H1 (cell line): ENCODE data around the gene PGRMC1.

ENCODE experiments used
- CBX8 ChIP-seq: fragments of 300-800, 300-1000 bp; sonication (generic); IDR thresholded peaks from 2 replicates; pipeline ENCODE4 v1.7.1; 2016; ENCODE audit warnings: low read depth, low read length, borderline replicate concordance
- EP300 ChIP-seq, 2 experiments: IDR thresholded peaks; 1 replicate in 1 of 2; 2 replicates in 1 of 2; pipeline ENCODE4 v1.6.1; 2011 to 2012; ENCODE audit warnings: low read depth in 2 of 2, low read length in 2 of 2, mild to moderate bottlenecking in 2 of 2, borderline replicate concordance in 1 of 2, inconsistent platforms in 1 of 2, moderate library complexity in 1 of 2
- EZH2 ChIP-seq: fragments of 200-600 bp; sonication (generic); IDR thresholded peaks from 2 replicates; pipeline ENCODE4 v1.7.1; 2012; ENCODE audit warnings: low read depth, mild to moderate bottlenecking, moderate library complexity, low read length, inconsistent platforms; ENCODE audit not compliant: severe bottlenecking
- JUN ChIP-seq: IDR thresholded peaks from 2 replicates; pipeline ENCODE4 v1.6.1; 2011; ENCODE audit warnings: low read depth, mild to moderate bottlenecking, improper control_type of control experiment, low read length
- JUND ChIP-seq: IDR thresholded peaks from 2 replicates; pipeline ENCODE4 v1.6.1; 2011; ENCODE audit warnings: mild to moderate bottlenecking, improper control_type of control experiment, low read length
- POLR2A ChIP-seq, 2 experiments: IDR thresholded peaks; 1 replicate in 1 of 2; 2 replicates in 1 of 2; pipeline ENCODE4 v1.6.1; 2011; ENCODE audit warnings: low read depth in 2 of 2, low read length in 2 of 2, mild to moderate bottlenecking in 2 of 2; ENCODE audit errors: control extremely low read depth in 1 of 2
- RAD21 ChIP-seq, 2 experiments: IDR thresholded peaks in 1 of 2; conservative IDR thresholded peaks in 1 of 2; 2 replicates each; pipeline ENCODE4 v1.6.1; 2011; ENCODE audit warnings: low read depth in 2 of 2, low read length in 2 of 2, improper control_type of control experiment in 1 of 2, inconsistent platforms in 1 of 2, mild to moderate bottlenecking in 1 of 2, moderate library complexity in 1 of 2
- TAF1 ChIP-seq: IDR thresholded peaks from 2 replicates; pipeline ENCODE4 v1.6.1; 2011; ENCODE audit warnings: mild to moderate bottlenecking, low read depth, low read length
- YY1 ChIP-seq: IDR thresholded peaks from 2 replicates; pipeline ENCODE4 v1.6.1; 2011; ENCODE audit warnings: low read depth, mild to moderate bottlenecking, low read length
- TF ChIP-seq, protein P1 (sequence below), 3 experiments: IDR thresholded peaks; 1 replicate in 2 of 3; 2 replicates in 1 of 3; pipeline versions ENCODE4 v1.5.1 to v1.6.1; 2011; ENCODE audit warnings: low read length in 3 of 3, mild to moderate bottlenecking in 3 of 3, inconsistent platforms in 2 of 3, low read depth in 1 of 3, moderate library complexity in 1 of 3; ENCODE audit not compliant: insufficient read depth in 1 of 3; ENCODE audit errors: control extremely low read depth in 1 of 3
- TF ChIP-seq, protein P2 (sequence below): IDR thresholded peaks from 2 replicates; pipeline ENCODE4 v1.6.1; 2011; ENCODE audit warnings: low read length, improper control_type of control experiment

DNA sequence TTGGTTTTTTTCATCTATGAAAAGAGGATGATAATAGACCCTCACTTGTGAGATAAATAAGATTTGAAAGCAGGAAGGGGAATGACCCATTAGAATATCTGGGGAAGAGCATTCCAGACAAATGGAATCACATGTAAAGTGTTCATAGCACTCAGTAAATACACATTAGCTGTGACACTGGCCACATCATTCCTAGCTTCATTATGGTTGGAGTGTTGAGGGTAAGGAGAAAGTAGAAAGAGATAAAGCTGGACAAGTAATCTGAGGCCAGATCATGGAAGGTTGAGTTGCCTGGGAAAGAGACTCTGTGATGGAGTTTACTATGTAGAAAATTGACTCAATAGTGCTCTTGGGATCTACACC lies 6.9 kb upstream of the PGRMC1 start:
- TF ChIP-seq POLR2A (IDR thresholded peaks at IDR 0.05; ENCODE audit: control extremely low read depth in 1 of 2, low read depth in 2 of 2, low read length in 2 of 2) (no peak), RAD21 (IDR thresholded peaks at IDR 0.05 in 1 of 2, conservative IDR thresholded peaks at IDR 0.05 in 1 of 2; ENCODE audit: low read depth in 2 of 2, low read length in 2 of 2) (no peak), JUN (no peak), EP300 (IDR thresholded peaks at IDR 0.05; ENCODE audit: borderline replicate concordance in 1 of 2, low read depth in 2 of 2, low read length in 2 of 2) (no peak), CBX8 (no peak), EZH2 (no peak), TAF1 (no peak), YY1 (no peak), JUND (no peak)
- TF ChIP-seq, protein P1, sequence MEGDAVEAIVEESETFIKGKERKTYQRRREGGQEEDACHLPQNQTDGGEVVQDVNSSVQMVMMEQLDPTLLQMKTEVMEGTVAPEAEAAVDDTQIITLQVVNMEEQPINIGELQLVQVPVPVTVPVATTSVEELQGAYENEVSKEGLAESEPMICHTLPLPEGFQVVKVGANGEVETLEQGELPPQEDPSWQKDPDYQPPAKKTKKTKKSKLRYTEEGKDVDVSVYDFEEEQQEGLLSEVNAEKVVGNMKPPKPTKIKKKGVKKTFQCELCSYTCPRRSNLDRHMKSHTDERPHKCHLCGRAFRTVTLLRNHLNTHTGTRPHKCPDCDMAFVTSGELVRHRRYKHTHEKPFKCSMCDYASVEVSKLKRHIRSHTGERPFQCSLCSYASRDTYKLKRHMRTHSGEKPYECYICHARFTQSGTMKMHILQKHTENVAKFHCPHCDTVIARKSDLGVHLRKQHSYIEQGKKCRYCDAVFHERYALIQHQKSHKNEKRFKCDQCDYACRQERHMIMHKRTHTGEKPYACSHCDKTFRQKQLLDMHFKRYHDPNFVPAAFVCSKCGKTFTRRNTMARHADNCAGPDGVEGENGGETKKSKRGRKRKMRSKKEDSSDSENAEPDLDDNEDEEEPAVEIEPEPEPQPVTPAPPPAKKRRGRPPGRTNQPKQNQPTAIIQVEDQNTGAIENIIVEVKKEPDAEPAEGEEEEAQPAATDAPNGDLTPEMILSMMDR (IDR thresholded peaks at IDR 0.05; ENCODE audit: control extremely low read depth in 1 of 3, insufficient read depth in 1 of 3, low read depth in 1 of 3, low read length in 3 of 3), result no peak
- TF ChIP-seq, protein P2, sequence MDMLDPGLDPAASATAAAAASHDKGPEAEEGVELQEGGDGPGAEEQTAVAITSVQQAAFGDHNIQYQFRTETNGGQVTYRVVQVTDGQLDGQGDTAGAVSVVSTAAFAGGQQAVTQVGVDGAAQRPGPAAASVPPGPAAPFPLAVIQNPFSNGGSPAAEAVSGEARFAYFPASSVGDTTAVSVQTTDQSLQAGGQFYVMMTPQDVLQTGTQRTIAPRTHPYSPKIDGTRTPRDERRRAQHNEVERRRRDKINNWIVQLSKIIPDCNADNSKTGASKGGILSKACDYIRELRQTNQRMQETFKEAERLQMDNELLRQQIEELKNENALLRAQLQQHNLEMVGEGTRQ, result no peak
